Gastroesophageal sphincter (tissue), 3 donors: ENCODE measurements around the gene IL1RAPL1.

Experiments used
- POLR2AphosphoS5 ChIP-seq: sonication (generic); formaldehyde crosslinking; IDR thresholded peaks from one replicate; pipeline ENCODE4 v1.6.1; 2017; ENCODE audit warnings: antibody characterized with exemption
- TF ChIP-seq, protein P1 (sequence below), 4 experiments: fragments of 200-600 bp in 2 of 4; fragments of 450-650 bp in 2 of 4; sonication (generic) in 1 of 4; IDR thresholded peaks; one replicate each; pipeline ENCODE4 v1.5.1; 2017 to 2019; ENCODE audit warnings: antibody characterized with exemption in 4 of 4, mild to moderate bottlenecking in 2 of 4, moderate library complexity in 2 of 4

GRCh38 chrX:29468911-29469494, 881.8 kb downstream of the IL1RAPL1 start:
- TF ChIP-seq, protein P1, sequence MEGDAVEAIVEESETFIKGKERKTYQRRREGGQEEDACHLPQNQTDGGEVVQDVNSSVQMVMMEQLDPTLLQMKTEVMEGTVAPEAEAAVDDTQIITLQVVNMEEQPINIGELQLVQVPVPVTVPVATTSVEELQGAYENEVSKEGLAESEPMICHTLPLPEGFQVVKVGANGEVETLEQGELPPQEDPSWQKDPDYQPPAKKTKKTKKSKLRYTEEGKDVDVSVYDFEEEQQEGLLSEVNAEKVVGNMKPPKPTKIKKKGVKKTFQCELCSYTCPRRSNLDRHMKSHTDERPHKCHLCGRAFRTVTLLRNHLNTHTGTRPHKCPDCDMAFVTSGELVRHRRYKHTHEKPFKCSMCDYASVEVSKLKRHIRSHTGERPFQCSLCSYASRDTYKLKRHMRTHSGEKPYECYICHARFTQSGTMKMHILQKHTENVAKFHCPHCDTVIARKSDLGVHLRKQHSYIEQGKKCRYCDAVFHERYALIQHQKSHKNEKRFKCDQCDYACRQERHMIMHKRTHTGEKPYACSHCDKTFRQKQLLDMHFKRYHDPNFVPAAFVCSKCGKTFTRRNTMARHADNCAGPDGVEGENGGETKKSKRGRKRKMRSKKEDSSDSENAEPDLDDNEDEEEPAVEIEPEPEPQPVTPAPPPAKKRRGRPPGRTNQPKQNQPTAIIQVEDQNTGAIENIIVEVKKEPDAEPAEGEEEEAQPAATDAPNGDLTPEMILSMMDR (IDR thresholded peaks at IDR 0.05), result no peak
- no peak for TF ChIP-seq POLR2AphosphoS5
